HG02981 (cell line): ENCODE results near the gene FXN.
A peak's percentile ranks its signal among the peaks of the same experiment; 100 is the strongest.
"Not testable (repeated sequence)": the region's sequence is repeated elsewhere in the genome, so short reads cannot be mapped to it uniquely, and the experiment has no call there.

Experiments
- ATAC-seq: cut with Tn5 transposase; IDR thresholded peaks from one replicate; pipeline ENCODE4 v1.9.1; 2021; ENCODE audit warnings: mild to moderate bottlenecking, moderate library complexity; ENCODE audit not compliant: unreplicated experiment

Gene FXN

DNA sequence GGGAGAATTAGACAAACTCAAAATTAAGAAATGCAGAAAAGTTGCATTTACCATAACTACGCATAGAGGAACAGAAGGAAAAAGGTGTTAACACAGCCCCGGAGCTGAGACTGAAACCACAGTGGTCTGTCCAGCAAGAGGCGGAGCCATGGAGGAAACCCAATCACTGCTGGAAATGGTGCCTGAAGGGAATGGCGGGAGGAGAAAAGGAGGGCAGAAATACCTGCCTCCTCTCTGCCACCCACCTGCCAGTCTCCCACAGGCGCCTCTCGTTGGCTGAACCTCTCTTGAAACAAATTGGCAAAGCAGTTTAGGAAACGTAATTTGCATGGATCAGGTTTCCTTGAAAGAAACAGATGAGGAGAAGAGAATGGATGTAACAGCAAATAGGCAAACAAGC, 11.9 kb upstream of the FXN start:
- ATAC-seq = no peak

GRCh38 chr9:69027355-69028097, 8.0 kb upstream of the FXN start:
- ATAC-seq = peak; percentile 67

GRCh38 chr9:69028754-69029153, 6.8 kb upstream of the FXN start:
- ATAC-seq = no peak

GRCh38 chr9:69029535-69029934, 6.0 kb upstream of the FXN start:
- ATAC-seq = no peak

DNA sequence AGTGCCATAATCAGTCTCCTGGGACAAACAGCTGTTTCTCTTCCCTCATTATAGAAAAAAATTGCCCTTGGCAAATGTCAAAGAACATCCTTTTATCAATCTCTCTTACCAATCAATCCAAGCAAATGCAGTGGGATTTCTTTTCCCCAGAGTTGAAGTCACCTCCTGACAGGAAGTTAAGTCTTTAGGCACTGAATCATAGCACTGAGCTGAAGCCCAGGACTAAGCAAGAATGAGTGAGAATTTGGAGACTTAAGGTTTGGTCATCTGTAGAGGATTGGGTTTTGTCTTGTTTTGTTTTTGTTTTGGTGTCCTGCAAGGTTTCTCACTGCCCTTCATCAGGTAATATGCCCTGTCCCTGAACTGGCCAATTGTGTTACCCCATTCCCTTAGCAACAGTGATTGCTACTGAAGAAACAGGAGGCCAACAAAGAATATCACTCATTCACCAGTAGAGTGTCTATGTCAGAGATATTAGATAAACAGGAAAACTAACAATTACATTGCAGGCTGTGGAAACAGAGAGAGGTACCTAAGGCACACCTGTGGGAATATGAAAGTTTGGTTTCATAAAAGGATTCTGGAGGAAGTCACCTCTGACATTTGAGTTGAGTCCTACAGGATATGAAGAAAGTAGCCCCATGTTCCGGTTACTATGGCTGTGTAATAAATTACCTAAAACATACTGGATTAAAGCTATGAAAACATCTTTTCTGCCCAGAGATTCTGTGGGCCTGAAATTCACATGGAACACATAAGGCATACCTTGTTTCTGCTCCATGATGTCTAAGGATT, 4.5 kb upstream of the FXN start:
- no peak for ATAC-seq

GRCh38 chr9:69034071-69034470, 1.5 kb upstream of the FXN start:
- ATAC-seq = no peak

DNA sequence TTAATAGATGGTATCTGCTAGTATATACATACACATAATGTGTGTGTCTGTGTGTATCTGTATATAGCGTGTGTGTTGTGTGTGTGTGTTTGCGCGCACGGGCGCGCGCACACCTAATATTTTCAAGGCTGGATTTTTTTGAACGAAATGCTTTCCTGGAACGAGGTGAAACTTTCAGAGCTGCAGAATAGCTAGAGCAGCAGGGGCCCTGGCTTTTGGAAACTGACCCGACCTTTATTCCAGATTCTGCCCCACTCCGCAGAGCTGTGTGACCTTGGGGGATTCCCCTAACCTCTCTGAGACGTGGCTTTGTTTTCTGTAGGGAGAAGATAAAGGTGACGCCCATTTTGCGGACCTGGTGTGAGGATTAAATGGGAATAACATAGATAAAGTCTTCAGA, 757 bp downstream of the FXN start:
- peak; percentile 21 for ATAC-seq

- ATAC-seq = no peak
These were observed 1.2 kb downstream of the FXN start for GRCh38 chr9:69036799-69037198.

DNA sequence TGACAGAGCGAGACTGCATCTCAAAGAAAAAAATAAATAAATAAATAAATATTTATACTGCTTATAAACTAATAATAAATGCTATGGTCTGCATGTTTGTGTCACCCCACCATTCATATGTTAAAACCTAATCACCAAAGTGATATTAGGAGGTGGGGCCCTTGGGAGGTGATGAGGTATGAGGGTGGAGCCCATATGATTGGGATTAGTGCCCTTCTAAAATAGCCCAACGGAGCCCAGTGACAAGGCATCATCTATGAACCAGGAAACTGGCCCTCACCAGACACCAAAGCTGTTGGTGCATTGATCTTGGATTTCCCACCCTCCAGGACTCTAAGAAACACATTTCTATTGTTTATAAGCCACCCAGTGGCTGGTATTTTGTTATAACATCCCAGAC, 5.1 kb downstream of the FXN start:
- ATAC-seq = no peak

- ATAC-seq = no peak
These were observed 9.0 kb downstream of the FXN start for GRCh38 chr9:69044240-69045219.

GRCh38 chr9:69045821-69046220, 10.3 kb downstream of the FXN start:
- ATAC-seq = no peak

- ATAC-seq = no peak
These were observed 11.2 kb downstream of the FXN start for GRCh38 chr9:69046723-69047122.

DNA sequence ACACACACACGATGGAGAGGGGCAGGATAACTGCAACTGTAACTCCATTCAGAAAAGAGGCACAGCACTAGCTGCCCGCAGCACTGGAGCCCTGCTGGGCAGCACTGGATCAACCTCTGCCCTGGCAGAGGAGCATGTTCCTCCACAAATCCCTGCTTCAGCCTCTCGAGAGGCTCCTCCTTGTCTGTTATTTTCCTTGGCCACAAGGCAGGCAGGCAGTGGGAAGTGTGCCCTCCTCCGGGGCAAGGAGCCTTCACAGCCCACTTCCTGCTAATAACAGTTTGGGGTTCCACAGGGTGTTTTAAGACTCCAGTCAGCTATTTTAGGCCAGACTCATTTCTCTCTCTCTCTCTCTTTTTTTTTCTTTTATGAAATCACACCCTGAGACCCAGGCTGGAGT, 11.8 kb downstream of the FXN start:
- no peak for ATAC-seq

GRCh38 chr9:69049094-69049493, 13.5 kb downstream of the FXN start:
- ATAC-seq = no peak

GRCh38 chr9:69050936-69051335, 15.4 kb downstream of the FXN start:
- not testable (repeated sequence) for ATAC-seq

DNA sequence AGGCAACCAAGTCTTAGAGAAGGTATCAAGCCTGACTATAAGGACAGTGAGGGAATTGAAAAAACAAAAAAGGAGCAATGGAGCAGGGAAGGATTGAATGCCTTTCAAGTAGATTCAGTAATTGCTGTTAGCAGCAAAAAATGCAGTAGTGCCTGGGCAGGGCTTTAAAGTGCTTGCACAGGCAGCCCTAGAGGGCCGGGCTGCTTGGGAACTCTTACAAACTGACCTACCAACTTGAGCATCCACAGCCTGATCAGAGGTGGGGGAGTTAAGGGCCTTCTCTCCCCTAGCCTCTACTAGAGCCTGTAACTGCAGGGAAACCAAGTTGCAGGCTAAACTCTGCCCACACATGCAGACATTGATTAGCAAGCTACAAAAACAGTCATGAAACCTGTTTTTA, 19.4 kb downstream of the FXN start:
- ATAC-seq = no peak

DNA sequence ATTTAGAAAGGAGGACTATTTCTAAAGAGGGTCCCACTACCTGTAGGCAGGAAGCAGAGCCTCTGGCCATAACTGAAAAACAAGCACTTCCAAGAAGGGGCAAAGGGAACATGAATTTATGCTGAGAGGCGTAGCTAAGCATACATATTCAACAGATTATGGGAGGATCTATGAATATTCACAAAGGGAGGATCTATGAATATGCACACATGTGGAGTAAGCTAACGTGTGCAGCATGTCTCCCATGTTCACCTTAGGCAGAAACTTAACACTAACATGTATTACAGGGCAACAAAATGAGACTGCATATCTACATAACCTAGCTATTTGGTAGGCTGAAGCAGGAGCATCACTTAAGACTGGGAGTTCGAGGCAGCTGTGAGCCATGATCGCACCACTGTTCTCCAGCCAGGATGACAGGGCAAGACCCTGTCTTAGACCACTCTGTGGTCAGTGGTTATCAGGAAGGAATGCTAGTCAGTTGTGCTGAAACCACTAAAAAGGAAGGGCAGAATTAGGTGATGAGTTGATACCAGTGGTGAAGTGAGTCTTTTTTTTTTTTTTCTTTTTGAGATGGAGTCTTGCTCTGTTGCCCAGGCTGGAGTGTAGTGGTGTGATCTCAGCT, 20.8 kb downstream of the FXN start:
- ATAC-seq = no peak

- no peak for ATAC-seq
These were observed 22.5 kb downstream of the FXN start for GRCh38 chr9:69058101-69058500.

GRCh38 chr9:69060766-69061165, 25.2 kb downstream of the FXN start:
- no peak for ATAC-seq

GRCh38 chr9:69062195-69062594, 26.6 kb downstream of the FXN start:
- ATAC-seq = no peak

DNA sequence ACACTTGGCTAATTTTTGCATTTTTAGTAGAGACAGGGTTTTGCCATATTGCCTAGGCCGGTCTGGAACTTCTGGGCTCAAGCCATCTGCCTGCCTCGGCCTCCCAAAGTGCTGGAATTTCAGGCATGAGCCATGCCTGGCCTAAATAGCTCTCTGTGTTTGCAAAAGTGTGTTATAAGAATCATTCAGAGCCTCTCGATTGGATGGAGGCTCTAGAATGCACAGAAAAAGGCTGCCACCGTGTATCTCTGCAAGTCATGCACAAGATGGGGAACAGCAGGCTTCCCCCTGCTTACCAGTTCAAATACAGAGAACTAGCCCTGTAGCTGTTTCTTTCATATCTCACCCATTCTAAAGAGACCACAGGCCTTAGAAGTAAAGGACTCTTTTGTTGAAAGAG, 28.3 kb downstream of the FXN start:
- no peak for ATAC-seq
